Mesodermal cell (in vitro differentiated cells): Measurements from ENCODE around the gene PPP3CA.
"Not testable (repeated sequence)": the region's sequence is repeated elsewhere in the genome, so short reads cannot be mapped to it uniquely, and the experiment has no call there.

Experiments used
- H3K27ac ChIP-seq: 2 replicates; pipeline ENCODE4 v1.7.0; 2013; ENCODE audit warnings: mild to moderate bottlenecking, low read depth, low read length, moderate library complexity; ENCODE audit not compliant: severe bottlenecking
- H3K36me3 ChIP-seq: 2 replicates; pipeline ENCODE4 v1.7.1; 2013; ENCODE audit warnings: mild to moderate bottlenecking, low read length, moderate library complexity; ENCODE audit not compliant: control insufficient read depth, insufficient read depth
- H3K4me1 ChIP-seq: one replicate; pipeline ENCODE4 v1.7.1; 2013; ENCODE audit warnings: mild to moderate bottlenecking, low read length; ENCODE audit not compliant: insufficient read depth, control insufficient read depth, poor library complexity, severe bottlenecking
- H3K4me3 ChIP-seq: 2 replicates; pipeline ENCODE4 v1.7.0; 2013; ENCODE audit warnings: low read length, control low read depth, mild to moderate bottlenecking; ENCODE audit not compliant: insufficient read depth, poor library complexity, severe bottlenecking; ENCODE audit errors: extremely low read depth
- H3K9me3 ChIP-seq: 2 replicates; pipeline ENCODE4 v1.7.1; 2013; ENCODE audit warnings: mild to moderate bottlenecking, low read length, moderate library complexity; ENCODE audit not compliant: control insufficient read depth
- WGBS, 2 experiments: methylation state at CpG; one replicate each; pipeline ENCODE4 v1.1.5; 2013; ENCODE audit warnings: missing lambda C conversion rate in 2 of 2; ENCODE audit not compliant: insufficient coverage in 2 of 2; 5-methylcytosine and 5-hydroxymethylcytosine counted together

The PPP3CA gene

DNA sequence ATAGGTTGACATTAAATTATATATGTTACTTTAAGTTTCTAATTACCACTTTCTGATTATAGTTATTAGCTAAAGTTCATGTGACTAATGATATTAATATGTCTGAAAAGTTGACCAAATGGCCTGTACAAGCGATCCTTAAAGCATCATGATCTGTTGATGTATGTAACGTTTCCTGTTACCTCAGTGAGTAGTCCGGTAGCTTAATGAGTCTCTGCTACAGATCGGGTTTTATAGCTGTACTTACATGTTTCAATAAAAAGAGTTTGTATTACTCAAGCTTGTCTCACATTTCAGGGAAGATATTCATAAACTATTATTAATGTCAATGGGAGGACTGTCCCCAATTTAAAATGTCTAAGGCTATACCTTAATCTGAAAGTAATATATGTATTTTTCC lies 246.3 kb downstream of the PPP3CA start:
- peaks cover 8% of the 10 kb centered on the region for H3K4me1 ChIP-seq
- H3K4me3 ChIP-seq, result no peak overlapping the region
- H3K9me3 ChIP-seq, result no peaks in the 10 kb centered on the region
- H3K36me3 ChIP-seq, result no peaks in the 10 kb centered on the region
- no peak overlapping the region for H3K27ac ChIP-seq
- 90 to 100% methylated on average over 3 of the region's 4 CpGs for whole genome bisulfite sequencing, 2 experiments

DNA sequence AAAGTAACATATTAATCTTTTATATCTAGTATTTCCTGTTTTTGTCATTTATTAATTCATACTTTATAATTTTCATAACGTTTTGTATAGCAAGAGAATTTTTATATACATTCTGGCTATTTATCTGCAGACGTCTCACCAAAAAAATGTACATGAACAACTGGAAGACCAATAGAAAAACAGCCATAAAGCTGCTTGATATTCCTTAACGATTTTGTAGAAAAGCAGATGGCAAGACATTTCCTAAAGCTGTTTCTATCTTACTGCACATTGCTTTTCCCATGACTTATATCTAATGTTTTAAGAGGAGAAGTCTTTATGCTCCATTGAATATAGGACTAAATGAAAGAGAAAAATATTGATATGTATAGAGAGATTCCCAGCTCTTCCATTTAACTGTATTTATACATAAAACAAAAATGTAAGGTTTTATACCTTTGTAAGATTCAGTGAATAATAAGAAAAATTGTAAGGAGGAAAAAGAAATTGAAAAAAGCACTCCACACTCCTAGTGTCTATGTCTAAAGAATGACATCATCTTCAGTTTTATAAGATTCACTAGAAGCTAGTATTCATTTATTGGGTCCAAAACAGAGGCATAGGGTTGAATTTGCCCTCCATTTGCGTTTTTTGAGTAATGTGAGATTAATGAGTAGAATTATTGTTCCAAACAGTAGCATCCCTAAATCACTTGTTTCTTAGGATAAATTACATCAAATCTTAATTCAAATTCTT lies 248.5 kb downstream of the PPP3CA start:
- H3K36me3 ChIP-seq, result no peaks in the 10 kb centered on the region
- H3K4me1 ChIP-seq, result peaks cover 7% of the 10 kb centered on the region
- no CpG with 5 or more reads among the region's 4 CpGs for WGBS, 2 experiments
- H3K4me3 ChIP-seq, result no peak overlapping the region
- no peaks in the 10 kb centered on the region for H3K9me3 ChIP-seq
- no peak overlapping the region for H3K27ac ChIP-seq

DNA sequence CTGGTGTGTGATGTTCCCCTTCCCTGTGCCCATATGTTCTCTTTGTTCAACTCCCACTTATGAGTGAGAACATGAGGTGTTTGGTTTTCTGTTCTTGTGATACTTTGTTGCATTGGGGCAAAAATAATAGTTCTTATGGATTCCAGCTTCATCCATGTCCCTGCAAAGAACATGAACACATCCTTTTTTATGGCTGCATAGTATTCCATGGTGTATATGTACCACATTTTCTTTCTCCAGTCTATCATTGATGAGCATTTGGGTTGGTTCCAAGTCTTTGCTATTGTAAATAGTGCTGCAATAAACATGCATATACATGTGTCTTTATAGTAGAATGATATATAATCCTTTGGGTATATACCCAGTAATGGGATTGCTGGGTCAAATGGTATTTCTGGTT lies 254.7 kb downstream of the PPP3CA start:
- not testable (repeated sequence) for H3K4me1 ChIP-seq, H3K4me3 ChIP-seq, H3K9me3 ChIP-seq, H3K27ac ChIP-seq, H3K36me3 ChIP-seq

DNA sequence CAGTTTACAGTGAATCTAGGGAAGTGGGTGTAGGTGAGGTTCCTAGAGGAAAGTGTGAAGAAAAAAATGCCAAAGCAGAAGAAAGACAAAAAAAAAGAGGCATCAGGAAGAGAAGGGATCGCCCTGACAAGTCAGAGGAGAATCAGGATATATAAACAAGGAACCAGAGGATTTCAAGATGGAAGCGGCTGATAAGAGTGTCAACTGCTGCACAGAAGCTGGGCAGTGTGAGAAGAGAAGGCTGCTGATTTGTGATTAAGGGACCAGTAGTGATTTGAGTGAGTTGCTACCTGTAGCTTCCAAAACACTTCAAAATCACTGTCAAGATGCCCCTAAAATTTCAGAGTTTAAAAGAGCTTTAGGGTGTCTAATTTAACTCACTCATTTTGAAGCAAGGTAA lies 258.2 kb downstream of the PPP3CA start:
- WGBS, 2 experiments, result 81 to 97% methylated on average over 2 of the region's 2 CpGs
- Histone ChIP-seq H3K4me3 (no peak overlapping the region), H3K9me3 (no peaks in the 10 kb centered on the region), H3K27ac (no peak overlapping the region), H3K4me1 (peaks cover 8% of the 10 kb centered on the region), H3K36me3 (peaks cover 11% of the 10 kb centered on the region)

DNA sequence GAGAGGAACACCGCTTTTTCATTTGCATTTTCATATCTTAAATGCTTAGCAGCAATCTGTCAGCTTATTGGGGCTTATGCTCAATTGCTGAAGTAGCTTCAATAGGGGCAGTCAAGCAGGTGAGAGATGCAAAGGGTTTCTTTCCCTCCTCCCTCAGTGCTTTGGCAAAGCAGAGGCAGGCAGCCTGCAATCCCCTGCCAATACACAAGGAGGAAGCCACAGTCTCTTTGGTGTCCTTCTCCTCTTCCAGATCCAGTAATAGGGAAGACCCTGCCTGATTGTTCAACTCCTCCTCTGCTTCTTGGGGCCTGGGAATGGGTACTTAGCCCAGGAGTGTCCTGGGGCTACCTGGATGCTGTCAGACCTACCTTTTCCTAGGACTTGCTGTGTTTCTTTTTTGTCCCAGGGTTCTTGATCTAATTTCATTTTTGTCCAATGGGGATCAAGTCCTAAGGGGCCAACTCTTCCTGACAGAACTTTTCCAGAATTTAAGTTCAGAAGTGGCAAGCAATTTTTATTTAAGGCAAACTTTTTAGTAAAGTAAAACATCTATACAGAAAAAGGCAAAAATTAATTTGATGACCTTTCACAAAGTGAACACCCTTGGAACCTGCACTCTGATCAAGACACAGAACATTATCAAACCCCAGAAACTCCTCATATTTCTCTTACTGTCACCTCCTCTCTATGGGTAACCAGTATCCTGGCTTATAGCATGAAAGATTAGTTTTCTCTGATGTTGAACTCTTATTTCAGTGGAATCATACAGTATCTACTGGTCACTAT lies 260.3 kb downstream of the PPP3CA start:
- Histone ChIP-seq H3K27ac (no peak overlapping the region), H3K36me3 (peaks cover 9% of the 10 kb centered on the region), H3K4me1 (peaks cover 8% of the 10 kb centered on the region), H3K4me3 (no peak overlapping the region), H3K9me3 (no peaks in the 10 kb centered on the region)
- 100% methylated on average over 1 of the region's 1 CpG; no CpG with 5 or more reads in 1 of the 2 experiments for WGBS, 2 experiments

DNA sequence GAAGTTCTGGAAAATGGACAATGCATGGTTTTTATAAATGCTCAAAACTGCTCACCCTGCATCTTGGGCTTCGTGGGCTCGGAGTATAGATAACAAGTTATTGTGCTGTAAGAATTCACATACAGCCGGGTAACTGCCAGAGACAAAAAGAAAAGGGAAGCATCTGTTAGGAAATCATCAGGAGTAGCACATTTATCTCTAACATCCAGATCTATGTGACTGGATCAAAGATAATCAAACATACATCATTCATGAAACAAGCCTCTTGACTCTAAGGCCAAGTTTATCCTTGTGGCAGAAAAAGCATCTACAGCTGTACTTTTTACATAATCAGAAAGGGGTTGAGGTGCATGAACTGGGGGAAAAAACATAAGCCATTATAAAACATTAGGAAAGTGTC lies 264.2 kb downstream of the PPP3CA start:
- H3K36me3 ChIP-seq, result peaks cover 9% of the 10 kb centered on the region
- no peaks in the 10 kb centered on the region for H3K4me1 ChIP-seq
- H3K27ac ChIP-seq, result no peak overlapping the region
- H3K4me3 ChIP-seq, result no peak overlapping the region
- 93% methylated on average over 3 of the region's 3 CpGs; no CpG with 5 or more reads in 1 of the 2 experiments for WGBS, 2 experiments
- H3K9me3 ChIP-seq, result no peaks in the 10 kb centered on the region

DNA sequence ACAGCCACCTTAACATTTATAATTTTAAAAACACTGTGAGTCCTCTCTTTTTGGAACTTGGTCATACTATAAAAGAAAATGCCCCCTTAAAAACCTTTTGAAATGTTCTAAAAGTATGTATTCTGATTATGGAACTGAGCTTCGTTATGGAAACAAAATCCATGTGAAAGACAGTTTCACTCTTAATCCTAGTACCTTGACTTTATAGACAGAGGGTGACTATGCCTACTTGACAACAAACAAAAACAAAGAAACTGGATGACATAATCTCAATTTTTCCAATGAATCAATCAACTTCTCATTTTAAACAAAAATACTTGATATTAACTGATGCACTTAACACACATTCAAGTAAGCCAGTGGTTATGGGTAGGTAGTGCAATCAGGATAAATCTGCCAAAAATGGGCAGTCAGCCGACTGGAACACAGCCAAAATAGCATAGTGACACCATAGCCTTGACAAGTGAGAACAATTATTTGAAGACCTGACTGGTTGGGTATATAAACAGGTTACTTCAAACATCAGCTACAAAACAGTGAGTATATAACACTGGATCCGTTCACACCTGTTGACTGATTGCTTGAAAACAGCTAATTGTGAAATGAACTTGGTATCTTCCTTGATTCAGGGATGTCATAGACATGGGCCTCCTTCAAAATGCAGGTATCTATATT lies 265.5 kb downstream of the PPP3CA start:
- Histone ChIP-seq H3K36me3 (peaks cover 4% of the 10 kb centered on the region), H3K4me3 (no peak overlapping the region), H3K27ac (no peak overlapping the region), H3K9me3 (no peaks in the 10 kb centered on the region), H3K4me1 (no peaks in the 10 kb centered on the region)
- 100% methylated on average over 1 to 2 of the region's 3 CpGs for WGBS, 2 experiments

DNA sequence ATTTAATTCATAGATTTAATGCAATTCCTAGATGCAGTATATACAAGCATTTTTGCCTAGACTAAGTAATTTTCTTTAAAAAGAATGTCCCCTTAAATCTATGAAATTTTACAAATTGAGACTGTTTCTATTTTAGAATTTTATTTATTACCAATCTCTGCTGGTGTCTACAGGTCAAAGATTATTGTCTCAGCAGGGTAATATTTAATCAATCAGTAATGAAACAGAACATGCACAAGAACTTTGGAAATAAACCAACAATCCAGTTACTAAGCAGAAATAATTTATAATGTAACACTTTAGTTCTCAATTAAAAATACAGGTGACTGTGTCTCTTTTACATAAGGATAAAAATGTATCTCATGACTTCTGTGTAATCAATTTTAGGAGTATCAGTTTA lies 266.2 kb downstream of the PPP3CA start:
- Histone ChIP-seq H3K9me3 (no peaks in the 10 kb centered on the region), H3K27ac (no peak overlapping the region), H3K4me1 (no peaks in the 10 kb centered on the region), H3K36me3 (peaks cover 2% of the 10 kb centered on the region), H3K4me3 (no peak overlapping the region)

DNA sequence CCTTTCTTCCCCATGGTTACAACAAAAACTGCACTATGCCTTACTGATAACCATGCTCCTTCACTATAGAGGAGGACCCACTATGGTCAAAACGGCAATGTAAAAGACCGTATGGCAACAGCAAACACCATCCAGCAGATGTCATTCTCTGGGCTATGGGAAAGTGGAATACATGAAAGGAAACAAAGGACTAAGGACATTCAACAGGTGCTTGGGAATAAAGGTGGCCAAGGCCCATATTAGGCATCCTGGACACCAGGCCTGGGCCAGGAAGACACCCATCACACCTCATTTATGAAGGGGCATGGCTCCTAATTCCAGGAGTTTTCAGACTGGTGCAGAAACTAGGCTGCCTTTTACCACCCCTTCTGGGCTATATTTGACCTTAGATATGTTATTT lies 268.4 kb downstream of the PPP3CA start:
- H3K9me3 ChIP-seq, result no peaks in the 10 kb centered on the region
- WGBS, 2 experiments, result 100% methylated on average over 1 of the region's 2 CpGs; no CpG with 5 or more reads in 1 of the 2 experiments
- no peaks in the 10 kb centered on the region for H3K4me1 ChIP-seq
- H3K36me3 ChIP-seq, result peaks cover 2% of the 10 kb centered on the region
- H3K4me3 ChIP-seq, result no peak overlapping the region
- H3K27ac ChIP-seq, result no peak overlapping the region

DNA sequence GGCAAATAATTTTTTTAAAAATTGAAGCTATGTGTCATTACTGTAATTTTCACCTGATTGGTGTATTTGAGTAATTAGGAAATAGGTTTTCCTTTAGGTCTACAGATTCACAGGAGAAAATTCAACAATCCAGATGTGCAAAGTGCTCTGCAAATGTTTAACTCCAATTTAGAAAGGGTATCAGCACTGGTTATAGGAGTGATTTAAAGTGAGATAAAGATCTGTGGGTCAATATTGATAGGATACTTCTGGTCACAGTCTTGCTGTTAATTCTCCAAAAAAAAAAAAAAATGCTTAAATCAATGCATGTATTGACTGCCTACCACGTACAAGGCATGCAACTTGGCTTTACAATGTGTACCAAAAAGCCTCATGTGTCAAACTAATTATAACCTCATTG lies 271.3 kb downstream of the PPP3CA start:
- Histone ChIP-seq H3K4me1 (no peaks in the 10 kb centered on the region), H3K36me3 (no peaks in the 10 kb centered on the region), H3K4me3 (no peak overlapping the region), H3K9me3 (no peaks in the 10 kb centered on the region), H3K27ac (no peak overlapping the region)
- WGBS, 2 experiments, result no CpG with 5 or more reads among the region's 1 CpG

DNA sequence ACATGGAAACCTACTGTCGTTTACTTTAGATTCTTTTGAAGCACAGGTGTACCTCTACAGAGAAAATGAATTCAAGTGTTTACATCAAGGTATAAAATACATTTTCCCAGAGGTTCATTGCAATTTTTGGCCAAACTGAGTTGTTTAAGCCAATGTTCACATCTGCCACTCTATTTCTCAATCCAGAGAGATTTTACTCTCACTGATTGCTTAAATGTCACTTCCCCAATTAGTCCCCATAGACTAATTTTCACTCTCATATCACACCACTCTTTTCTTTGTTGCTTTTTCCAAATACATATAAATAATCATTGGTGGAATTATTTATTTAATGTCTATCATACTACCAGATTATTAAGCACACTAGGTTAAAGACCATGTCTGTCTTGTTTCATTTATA lies 271.8 kb downstream of the PPP3CA start:
- no peaks in the 10 kb centered on the region for H3K9me3 ChIP-seq

More for the DNA sequence above, 271.8 kb downstream of the PPP3CA start:
- Histone ChIP-seq H3K4me1 (no peaks in the 10 kb centered on the region), H3K4me3 (no peak overlapping the region), H3K36me3 (no peaks in the 10 kb centered on the region), H3K27ac (no peak overlapping the region)
- 80% methylated on average over 1 of the region's 1 CpG for WGBS, 2 experiments
